ENCODE results near the gene PODXL2.
A peak's percentile ranks its signal among the peaks of the same experiment; 100 is the strongest.

PODXL2 gene

GRCh38 chr3:127628788-127629466 lies at the start of gene PODXL2:
TSS of gene PODXL2 (plus strand) at chr3:127629185. CDS start at chr3:127629220, 35 bp downstream.
- H3K27me3 ChIP-seq (ENCODE audit: control insufficient read depth, insufficient read depth, low read length) = peaks cover 38% of the 10 kb centered on the region
- H3K4me1 ChIP-seq (ENCODE audit: control insufficient read depth, insufficient read depth, low read length) = peaks cover 10% of the 10 kb centered on the region
- H3K9ac ChIP-seq (ENCODE audit: low read depth, low read length) = no peak within 1 kb of the TSS
- H3K36me3 ChIP-seq (ENCODE audit: control insufficient read depth, insufficient read depth, low read length) = no peaks in the 10 kb centered on the region
- H3K4me3 ChIP-seq (ENCODE audit: low read depth, low read length) = peak within 1 kb of the TSS; percentile 60
- no peak within 1 kb of the TSS for H3K27ac ChIP-seq (ENCODE audit: low read depth, low read length)
- H3K9me3 ChIP-seq (ENCODE audit: control insufficient read depth, insufficient read depth, low read length) = 0 out of 2 replicates have a peak, but pooled peaks cover 5% of the 10 kb centered on the region

- Histone ChIP-seq H3K4me3 (ENCODE audit: low read depth, low read length) (no peak overlapping the region), H3K27ac (ENCODE audit: low read depth, low read length) (no peak overlapping the region), H3K27me3 (ENCODE audit: control insufficient read depth, insufficient read depth, low read length) (no peaks in the 10 kb centered on the region), H3K36me3 (ENCODE audit: control insufficient read depth, insufficient read depth, low read length) (peaks cover 22% of the 10 kb centered on the region; the same call in 1 of the 2 replicates), H3K9me3 (ENCODE audit: control insufficient read depth, insufficient read depth, low read length) (no peaks in the 10 kb centered on the region), H3K4me1 (ENCODE audit: control insufficient read depth, insufficient read depth, low read length) (no peaks in the 10 kb centered on the region), H3K9ac (ENCODE audit: low read depth, low read length) (no peak overlapping the region)
Observed at GRCh38 chr3:127580327-127581060, 48.5 kb upstream of the PODXL2 start.

GRCh38 chr3:127584734-127585133 lies 44.3 kb upstream of the PODXL2 start:
- peaks cover 3% of the 10 kb centered on the region; the same call in 1 of the 2 replicates for H3K27me3 ChIP-seq (ENCODE audit: control insufficient read depth, insufficient read depth, low read length)
- no peak overlapping the region for H3K4me3 ChIP-seq (ENCODE audit: low read depth, low read length)
- H3K4me1 ChIP-seq (ENCODE audit: control insufficient read depth, insufficient read depth, low read length) = peaks cover 10% of the 10 kb centered on the region; the same call in 1 of the 2 replicates
- no peak overlapping the region for H3K27ac ChIP-seq (ENCODE audit: low read depth, low read length)
- H3K9me3 ChIP-seq (ENCODE audit: control insufficient read depth, insufficient read depth, low read length) = no peaks in the 10 kb centered on the region
- no peak overlapping the region for H3K9ac ChIP-seq (ENCODE audit: low read depth, low read length)
- H3K36me3 ChIP-seq (ENCODE audit: control insufficient read depth, insufficient read depth, low read length) = peaks cover 7% of the 10 kb centered on the region; the same call in 1 of the 2 replicates

GRCh38 chr3:127585163-127585812 lies 43.7 kb upstream of the PODXL2 start:
- Histone ChIP-seq H3K27ac (ENCODE audit: low read depth, low read length) (no peak overlapping the region), H3K4me3 (ENCODE audit: low read depth, low read length) (no peak overlapping the region), H3K27me3 (ENCODE audit: control insufficient read depth, insufficient read depth, low read length) (peaks cover 3% of the 10 kb centered on the region; the same call in 1 of the 2 replicates), H3K4me1 (ENCODE audit: control insufficient read depth, insufficient read depth, low read length) (peaks cover 10% of the 10 kb centered on the region; the same call in 1 of the 2 replicates), H3K9me3 (ENCODE audit: control insufficient read depth, insufficient read depth, low read length) (no peaks in the 10 kb centered on the region), H3K9ac (ENCODE audit: low read depth, low read length) (no peak overlapping the region), H3K36me3 (ENCODE audit: control insufficient read depth, insufficient read depth, low read length) (peaks cover 5% of the 10 kb centered on the region; the same call in 1 of the 2 replicates)

- H3K27ac ChIP-seq (ENCODE audit: low read depth, low read length) = no peak overlapping the region
- H3K36me3 ChIP-seq (ENCODE audit: control insufficient read depth, insufficient read depth, low read length) = no peaks in the 10 kb centered on the region
- peaks cover 10% of the 10 kb centered on the region; the same call in 1 of the 2 replicates for H3K4me1 ChIP-seq (ENCODE audit: control insufficient read depth, insufficient read depth, low read length)
- no peak overlapping the region for H3K4me3 ChIP-seq (ENCODE audit: low read depth, low read length)
- no peaks in the 10 kb centered on the region for H3K9me3 ChIP-seq (ENCODE audit: control insufficient read depth, insufficient read depth, low read length)
- H3K9ac ChIP-seq (ENCODE audit: low read depth, low read length) = no peak overlapping the region
- H3K27me3 ChIP-seq (ENCODE audit: control insufficient read depth, insufficient read depth, low read length) = peaks cover 3% of the 10 kb centered on the region; the same call in 1 of the 2 replicates
Observed at GRCh38 chr3:127585813-127586413, 43.1 kb upstream of the PODXL2 start.

- Histone ChIP-seq H3K9ac (ENCODE audit: low read depth, low read length) (no peak overlapping the region), H3K4me3 (ENCODE audit: low read depth, low read length) (no peak overlapping the region), H3K27ac (ENCODE audit: low read depth, low read length) (no peak overlapping the region), H3K4me1 (ENCODE audit: control insufficient read depth, insufficient read depth, low read length) (peaks cover 19% of the 10 kb centered on the region), H3K36me3 (ENCODE audit: control insufficient read depth, insufficient read depth, low read length) (no peaks in the 10 kb centered on the region), H3K27me3 (ENCODE audit: control insufficient read depth, insufficient read depth, low read length) (peaks cover 3% of the 10 kb centered on the region; the same call in 1 of the 2 replicates), H3K9me3 (ENCODE audit: control insufficient read depth, insufficient read depth, low read length) (no peaks in the 10 kb centered on the region)
Observed at GRCh38 chr3:127587876-127588275, 41.1 kb upstream of the PODXL2 start.

- Histone ChIP-seq H3K9ac (ENCODE audit: low read depth, low read length) (peak overlapping the region; percentile 54), H3K4me1 (ENCODE audit: control insufficient read depth, insufficient read depth, low read length) (peaks cover 19% of the 10 kb centered on the region), H3K4me3 (ENCODE audit: low read depth, low read length) (peak overlapping the region; percentile 71), H3K36me3 (ENCODE audit: control insufficient read depth, insufficient read depth, low read length) (no peaks in the 10 kb centered on the region), H3K27me3 (ENCODE audit: control insufficient read depth, insufficient read depth, low read length) (peaks cover 3% of the 10 kb centered on the region; the same call in 1 of the 2 replicates), H3K27ac (ENCODE audit: low read depth, low read length) (no peak overlapping the region), H3K9me3 (ENCODE audit: control insufficient read depth, insufficient read depth, low read length) (no peaks in the 10 kb centered on the region)
Observed at GRCh38 chr3:127588806-127589577, 40.0 kb upstream of the PODXL2 start.

GRCh38 chr3:127589600-127590281 lies 39.2 kb upstream of the PODXL2 start:
- Histone ChIP-seq H3K4me3 (ENCODE audit: low read depth, low read length) (peak overlapping the region; percentile 71), H3K27me3 (ENCODE audit: control insufficient read depth, insufficient read depth, low read length) (peaks cover 3% of the 10 kb centered on the region; the same call in 1 of the 2 replicates), H3K9ac (ENCODE audit: low read depth, low read length) (peak overlapping the region; percentile 54), H3K4me1 (ENCODE audit: control insufficient read depth, insufficient read depth, low read length) (peaks cover 19% of the 10 kb centered on the region), H3K27ac (ENCODE audit: low read depth, low read length) (peak overlapping the region; percentile 93), H3K36me3 (ENCODE audit: control insufficient read depth, insufficient read depth, low read length) (no peaks in the 10 kb centered on the region), H3K9me3 (ENCODE audit: control insufficient read depth, insufficient read depth, low read length) (no peaks in the 10 kb centered on the region)

- Histone ChIP-seq H3K27me3 (ENCODE audit: control insufficient read depth, insufficient read depth, low read length) (peaks cover 3% of the 10 kb centered on the region; the same call in 1 of the 2 replicates), H3K9ac (ENCODE audit: low read depth, low read length) (peak overlapping the region; percentile 54), H3K4me1 (ENCODE audit: control insufficient read depth, insufficient read depth, low read length) (peaks cover 19% of the 10 kb centered on the region), H3K4me3 (ENCODE audit: low read depth, low read length) (peak overlapping the region; percentile 71), H3K27ac (ENCODE audit: low read depth, low read length) (peak overlapping the region; percentile 93), H3K36me3 (ENCODE audit: control insufficient read depth, insufficient read depth, low read length) (no peaks in the 10 kb centered on the region), H3K9me3 (ENCODE audit: control insufficient read depth, insufficient read depth, low read length) (no peaks in the 10 kb centered on the region)
Observed at GRCh38 chr3:127590282-127590592, 38.7 kb upstream of the PODXL2 start.
